Cardiac fibroblast (primary cell): ENCODE results near the gene CCL26.
"Not testable (repeated sequence)": the region's sequence is repeated elsewhere in the genome, so short reads cannot be mapped to it uniquely, and the experiment has no call there.

Experiments
- DNase-seq, 2 donors: peaks; one replicate each; pipeline versions ENCODE4 v3.0.0 to v3.0.0-alpha.2; 2010; ENCODE audit warnings: low read depth in 2 of 2
- H3K4me3 ChIP-seq, 2 donors: replicated peaks in 1 of 2; 1 replicate in 1 of 2; 2 replicates in 1 of 2; pipeline ENCODE4 v1.5.1; 2011; ENCODE audit warnings: low read depth in 2 of 2, low read length in 2 of 2, mild to moderate bottlenecking in 2 of 2, moderate library complexity in 1 of 2
- CTCF ChIP-seq: IDR thresholded peaks from one replicate; pipeline ENCODE4 v1.5.1; 2011; ENCODE audit warnings: low read depth, mild to moderate bottlenecking, low read length, inconsistent platforms

CCL26 gene

GRCh38 chr7:75735581-75736350, 36.2 kb downstream of the CCL26 start:
- no peak overlapping the region for H3K4me3 ChIP-seq
- no peak for DNase-seq
- TF ChIP-seq CTCF: no peak

- no peak overlapping the region for H3K4me3 ChIP-seq
- TF ChIP-seq CTCF: no peak
- DNase-seq: peak; percentile 33 to 80
These were observed 37.2 kb downstream of the CCL26 start for GRCh38 chr7:75734586-75735458.

- peak; percentile 40 to 84 for DNase-seq
- H3K4me3 ChIP-seq: no peak overlapping the region
- no peak for TF ChIP-seq CTCF
These were observed 39.0 kb downstream of the CCL26 start for GRCh38 chr7:75732764-75733630.

GRCh38 chr7:75732016-75732521, 39.9 kb downstream of the CCL26 start:
- no peak for DNase-seq
- no peak for TF ChIP-seq CTCF
- H3K4me3 ChIP-seq: no peak overlapping the region

GRCh38 chr7:75729851-75730274, 42.1 kb downstream of the CCL26 start:
- no peak for TF ChIP-seq CTCF
- DNase-seq: no peak
- no peak overlapping the region for H3K4me3 ChIP-seq

GRCh38 chr7:75727881-75728593, 44.0 kb downstream of the CCL26 start:
- peak in 1 of 2 donors; percentile 37 for DNase-seq
- no peak for TF ChIP-seq CTCF

GRCh38 chr7:75727351-75727750, 44.7 kb downstream of the CCL26 start:
- H3K4me3 ChIP-seq, DNase-seq: not testable (repeated sequence)

More at GRCh38 chr7:75727881-75728593, 44.0 kb downstream of the CCL26 start:
- H3K4me3 ChIP-seq: no peak overlapping the region
